ENCODE results near the gene MYBL2.

The MYBL2 gene

DNA sequence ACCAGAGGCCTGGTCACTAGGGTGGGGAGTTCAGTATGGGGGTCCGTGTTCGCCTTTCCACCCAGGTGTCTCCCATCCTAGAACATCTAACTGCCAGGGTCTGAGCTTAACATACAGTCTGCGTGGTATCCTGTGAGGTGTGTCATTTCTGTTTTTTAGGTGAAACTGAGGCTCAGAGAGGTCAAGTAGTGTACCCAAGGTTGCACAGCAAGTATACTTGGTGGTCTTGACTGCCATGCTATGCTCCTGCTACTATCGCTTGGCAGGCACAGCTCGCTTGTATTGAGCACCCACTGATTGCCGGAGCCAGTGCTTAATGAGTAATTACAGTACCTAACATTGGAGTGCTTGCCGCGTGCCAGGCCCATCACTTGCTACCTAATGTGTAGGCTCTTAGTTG is 33.7 kb downstream of the MYBL2 start:
- TF ChIP-seq, protein P1, sequence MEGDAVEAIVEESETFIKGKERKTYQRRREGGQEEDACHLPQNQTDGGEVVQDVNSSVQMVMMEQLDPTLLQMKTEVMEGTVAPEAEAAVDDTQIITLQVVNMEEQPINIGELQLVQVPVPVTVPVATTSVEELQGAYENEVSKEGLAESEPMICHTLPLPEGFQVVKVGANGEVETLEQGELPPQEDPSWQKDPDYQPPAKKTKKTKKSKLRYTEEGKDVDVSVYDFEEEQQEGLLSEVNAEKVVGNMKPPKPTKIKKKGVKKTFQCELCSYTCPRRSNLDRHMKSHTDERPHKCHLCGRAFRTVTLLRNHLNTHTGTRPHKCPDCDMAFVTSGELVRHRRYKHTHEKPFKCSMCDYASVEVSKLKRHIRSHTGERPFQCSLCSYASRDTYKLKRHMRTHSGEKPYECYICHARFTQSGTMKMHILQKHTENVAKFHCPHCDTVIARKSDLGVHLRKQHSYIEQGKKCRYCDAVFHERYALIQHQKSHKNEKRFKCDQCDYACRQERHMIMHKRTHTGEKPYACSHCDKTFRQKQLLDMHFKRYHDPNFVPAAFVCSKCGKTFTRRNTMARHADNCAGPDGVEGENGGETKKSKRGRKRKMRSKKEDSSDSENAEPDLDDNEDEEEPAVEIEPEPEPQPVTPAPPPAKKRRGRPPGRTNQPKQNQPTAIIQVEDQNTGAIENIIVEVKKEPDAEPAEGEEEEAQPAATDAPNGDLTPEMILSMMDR (IDR thresholded peaks at IDR 0.05; ENCODE audit: low read depth, low read length): no peak
- no peak overlapping the region for H3K4me3 ChIP-seq (ENCODE audit: low read depth, low read length)

DNA sequence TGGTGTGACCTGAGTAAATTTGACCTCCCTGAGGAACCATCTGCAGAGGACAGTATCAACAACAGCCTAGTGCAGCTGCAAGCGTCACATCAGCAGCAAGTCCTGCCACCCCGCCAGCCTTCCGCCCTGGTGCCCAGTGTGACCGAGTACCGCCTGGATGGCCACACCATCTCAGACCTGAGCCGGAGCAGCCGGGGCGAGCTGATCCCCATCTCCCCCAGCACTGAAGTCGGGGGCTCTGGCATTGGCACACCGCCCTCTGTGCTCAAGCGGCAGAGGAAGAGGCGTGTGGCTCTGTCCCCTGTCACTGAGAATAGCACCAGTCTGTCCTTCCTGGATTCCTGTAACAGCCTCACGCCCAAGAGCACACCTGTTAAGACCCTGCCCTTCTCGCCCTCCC is 35.6 kb downstream of the MYBL2 start:
- TF ChIP-seq, protein P1 (IDR thresholded peaks at IDR 0.05; ENCODE audit: low read depth, low read length): no peak
- no peak overlapping the region for H3K4me3 ChIP-seq (ENCODE audit: low read depth, low read length)

DNA sequence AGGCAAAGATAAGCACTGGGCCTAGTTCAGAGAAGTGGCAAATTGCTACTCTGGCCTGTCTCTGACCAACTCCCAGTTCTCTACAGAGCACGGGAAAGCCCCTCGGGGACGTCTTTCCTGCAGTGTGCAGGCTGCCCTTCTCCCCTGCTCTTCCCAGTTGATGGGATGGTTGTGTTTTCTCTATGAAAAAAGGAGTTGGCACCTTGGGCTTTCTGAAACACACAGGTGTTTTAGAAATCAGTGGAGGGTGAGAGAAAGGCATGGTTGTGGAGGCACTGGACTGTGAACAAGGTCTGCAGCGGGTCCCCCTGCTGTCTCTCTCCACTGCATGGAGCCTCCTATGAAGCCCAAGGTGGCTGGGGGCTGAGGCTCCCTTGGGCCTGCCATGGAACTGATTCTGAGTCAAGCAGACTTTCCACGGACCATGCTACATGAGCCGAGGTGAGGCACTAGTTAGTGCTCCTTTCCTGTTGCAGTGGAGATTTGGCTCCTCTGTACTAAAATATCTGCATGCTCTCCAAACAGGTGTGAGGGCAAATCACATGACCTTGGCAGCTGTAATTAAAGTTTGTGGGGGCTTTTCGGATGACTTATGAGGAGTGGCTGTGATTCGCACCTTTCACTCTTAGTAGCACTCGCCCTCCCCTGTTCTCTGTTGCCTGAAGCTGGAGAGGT is 43.6 kb downstream of the MYBL2 start:
- TF ChIP-seq, protein P1 (IDR thresholded peaks at IDR 0.05; ENCODE audit: low read depth, low read length): no peak
- H3K4me3 ChIP-seq (ENCODE audit: low read depth, low read length): no peak overlapping the region

DNA sequence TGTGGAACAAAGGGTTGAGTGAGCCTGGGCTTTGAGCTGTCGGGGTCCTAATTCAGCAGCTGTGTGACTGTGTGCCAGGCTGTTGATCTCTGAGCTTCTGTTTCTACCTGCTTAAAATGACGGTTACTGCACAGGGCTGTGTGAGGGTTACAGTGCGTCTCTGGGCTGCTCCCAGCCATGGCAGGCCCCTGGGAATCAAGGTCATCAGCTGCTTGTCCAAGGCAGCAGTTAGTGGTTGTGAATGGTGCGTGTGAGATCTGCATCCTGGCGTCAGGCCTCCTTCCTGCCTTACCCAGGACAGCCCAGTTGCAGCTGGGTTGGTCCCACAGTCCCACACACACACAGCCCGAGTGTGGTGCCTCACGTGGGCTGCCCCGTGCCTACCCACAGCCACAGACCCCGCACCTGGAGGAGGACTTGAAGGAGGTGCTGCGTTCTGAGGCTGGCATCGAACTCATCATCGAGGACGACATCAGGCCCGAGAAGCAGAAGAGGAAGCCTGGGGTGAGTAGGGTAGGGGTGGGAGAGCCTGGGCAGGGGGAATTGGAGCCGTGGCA is 44.3 kb downstream of the MYBL2 start:
- no peak overlapping the region for H3K4me3 ChIP-seq (ENCODE audit: low read depth, low read length)
- TF ChIP-seq, protein P1 (IDR thresholded peaks at IDR 0.05; ENCODE audit: low read depth, low read length): no peak

DNA sequence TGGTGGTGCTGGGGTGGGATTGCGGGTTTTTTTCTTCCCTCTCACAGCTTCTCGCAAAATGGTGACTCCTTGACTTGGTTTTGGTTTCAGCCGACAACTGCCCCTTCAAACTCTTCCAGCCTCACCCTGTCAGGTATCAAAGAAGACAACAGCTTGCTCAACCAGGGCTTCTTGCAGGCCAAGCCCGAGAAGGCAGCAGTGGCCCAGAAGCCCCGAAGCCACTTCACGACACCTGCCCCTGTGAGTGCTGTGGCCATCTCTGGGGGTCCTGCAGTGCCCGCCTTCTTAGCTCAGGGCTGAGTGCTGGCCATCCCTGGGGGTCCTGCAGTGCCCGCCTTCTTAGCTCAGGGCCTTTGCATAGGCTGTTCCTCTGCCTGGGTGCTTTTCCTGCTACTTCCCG is 48.1 kb downstream of the MYBL2 start:
- TF ChIP-seq, protein P1 (IDR thresholded peaks at IDR 0.05; ENCODE audit: low read depth, low read length): no peak
- H3K4me3 ChIP-seq (ENCODE audit: low read depth, low read length): no peak overlapping the region

DNA sequence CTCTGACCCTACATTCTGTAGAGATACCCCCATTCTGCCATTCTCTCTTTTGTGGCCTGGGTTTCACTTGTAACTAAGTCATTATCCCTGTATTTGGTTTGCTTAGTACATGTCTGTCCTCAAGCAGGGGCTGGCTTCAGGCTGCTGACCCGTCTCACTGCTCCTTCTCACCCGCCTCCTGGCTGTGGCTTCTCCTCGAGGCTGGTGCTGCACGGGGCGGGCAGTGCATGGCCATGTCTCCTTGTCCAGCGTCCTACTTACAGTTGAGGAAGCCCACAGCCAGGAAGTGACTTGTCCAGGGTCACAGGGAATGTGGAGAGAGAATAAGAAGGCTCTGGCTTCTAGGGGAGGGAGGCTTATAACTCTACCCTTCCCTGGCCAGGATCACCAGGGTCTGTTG is 48.6 kb downstream of the MYBL2 start:
- TF ChIP-seq, protein P1 (IDR thresholded peaks at IDR 0.05; ENCODE audit: low read depth, low read length): no peak
- no peak overlapping the region for H3K4me3 ChIP-seq (ENCODE audit: low read depth, low read length)

DNA sequence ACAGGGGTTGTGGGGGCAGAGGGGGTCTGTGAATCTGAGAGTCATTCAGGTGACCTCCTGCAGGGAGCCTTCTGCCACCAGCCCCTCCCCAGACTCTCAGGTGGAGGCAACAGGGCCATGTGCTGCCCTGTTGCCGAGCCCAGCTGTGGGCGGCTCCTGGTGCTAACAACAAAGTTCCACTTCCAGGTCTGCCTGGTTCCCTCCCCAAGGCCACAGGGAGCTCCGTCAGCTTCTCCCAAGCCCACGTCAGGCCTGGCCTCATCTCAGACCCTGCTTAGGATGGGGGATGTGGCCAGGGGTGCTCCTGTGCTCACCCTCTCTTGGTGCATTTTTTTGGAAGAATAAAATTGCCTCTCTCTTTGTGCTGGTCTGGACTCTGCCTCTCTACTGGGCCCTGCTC is 49.2 kb downstream of the MYBL2 start:
- no peak overlapping the region for H3K4me3 ChIP-seq (ENCODE audit: low read depth, low read length)
- TF ChIP-seq, protein P1 (IDR thresholded peaks at IDR 0.05; ENCODE audit: low read depth, low read length): no peak
